B cell (primary cell): Measurements from ENCODE around the gene ORM1. TPM values are rescaled to one million over a fixed set of nuclear protein-coding genes. Genes with fewer than 3 reads are reported as not detected.

Source experiments
- ATAC-seq: fragments of 200-7000 bp; cut with Tn5 transposase; one replicate; pipeline ENCODE4 v1.10.0; 2021; ENCODE audit warnings: low read depth, mild to moderate bottlenecking, moderate number of reproducible peaks, moderate library complexity
- CTCF ChIA-PET: fragments of 350-600 bp; sonication (Branson Sonifier 250); formaldehyde crosslinking; loops from one replicate; lab custom pipeline; 2021; ENCODE audit warnings: antibody characterized with exemption, inconsistent platforms; lab: Charles Lee
- POLR2A ChIA-PET: fragments of 350-600 bp; sonication (Branson Sonifier 250); formaldehyde crosslinking; loops from one replicate; lab custom pipeline; 2021; ENCODE audit warnings: antibody characterized with exemption; lab: Charles Lee
- DNase-seq: peaks from one replicate; pipeline ENCODE4 v3.0.0; 2013
- H2AFZ ChIP-seq: 2 replicates; pipeline ENCODE4 v1.6.1; 2012; ENCODE audit warnings: mild to moderate bottlenecking, low read depth, low read length; ENCODE audit not compliant: insufficient read depth, poor library complexity, severe bottlenecking
- H3K27ac ChIP-seq, 2 donors: 1 replicate in 1 of 2; 2 replicates in 1 of 2; pipeline ENCODE4 v1.5.1; 2012 to 2013; ENCODE audit warnings: low read length in 2 of 2, mild to moderate bottlenecking in 2 of 2, moderate library complexity in 1 of 2
- H3K27me3 ChIP-seq, 4 experiments: fragments of 200-600 bp in 1 of 4; sonication (generic) in 1 of 4; replicated peaks in 1 of 4; 1 replicate in 2 of 4; 2 replicates in 2 of 4; pipeline versions ENCODE4 v1.6.1 to v1.7.0; 2013 to 2016; ENCODE audit warnings: low read length in 3 of 4, mild to moderate bottlenecking in 2 of 4, mixed read lengths in 1 of 4, moderate library complexity in 1 of 4; ENCODE audit not compliant: insufficient read depth in 4 of 4, control insufficient read depth in 3 of 4; ENCODE audit errors: control extremely low read depth in 1 of 4
- H3K36me3 ChIP-seq, 2 experiments: replicated peaks in 1 of 2; 1 replicate in 1 of 2; 2 replicates in 1 of 2; pipeline versions ENCODE4 v1.6.1 to v1.7.1; 2013; ENCODE audit warnings: low read length in 1 of 2; ENCODE audit not compliant: insufficient read depth in 2 of 2, control insufficient read depth in 1 of 2; ENCODE audit errors: control extremely low read depth in 1 of 2, extremely low read depth in 1 of 2
- H3K4me1 ChIP-seq, 2 donors: fragments of 200-600 bp in 1 of 2; sonication (generic) in 1 of 2; 1 replicate in 1 of 2; 2 replicates in 1 of 2; pipeline versions ENCODE4 v1.5.1 to v1.6.1; 2013 to 2017; ENCODE audit warnings: low read length in 2 of 2; ENCODE audit not compliant: control insufficient read depth in 2 of 2, insufficient read depth in 2 of 2
- H3K4me2 ChIP-seq: replicated peaks from 2 replicates; pipeline ENCODE3; 2012; ENCODE audit warnings: mild to moderate bottlenecking, low read depth, low read length; ENCODE audit not compliant: poor library complexity, severe bottlenecking
- H3K4me3 ChIP-seq, 5 experiments: fragments of 200-600 bp in 1 of 5; sonication (generic) in 1 of 5; 1 replicate in 3 of 5; 2 replicates in 2 of 5; pipeline versions ENCODE4 v1.5.1 to v1.7.0; 2011 to 2016; ENCODE audit warnings: low read length in 4 of 5, mild to moderate bottlenecking in 4 of 5, low read depth in 2 of 5, control low read depth in 1 of 5, moderate library complexity in 1 of 5; ENCODE audit not compliant: insufficient read depth in 1 of 5; ENCODE audit errors: control extremely low read depth in 1 of 5, extremely low read depth in 1 of 5
- H3K79me2 ChIP-seq: fragments of 200-600 bp; sonication (generic); one replicate; pipeline ENCODE4 v1.6.0; 2016; ENCODE audit warnings: low read length; ENCODE audit not compliant: control insufficient read depth, insufficient read depth
- H3K9ac ChIP-seq: fragments of 200-600 bp; sonication (generic); 2 replicates; pipeline ENCODE4 v1.6.1; 2017; ENCODE audit warnings: mild to moderate bottlenecking, low read length, moderate library complexity
- H3K9me3 ChIP-seq, 3 donors: one replicate each; pipeline versions ENCODE4 v1.6.1 to v1.7.1; 2013; ENCODE audit warnings: low read length in 2 of 3; ENCODE audit not compliant: control insufficient read depth in 2 of 3, insufficient read depth in 1 of 3; ENCODE audit errors: control extremely low read depth in 1 of 3
- H4K20me1 ChIP-seq: 2 replicates; pipeline ENCODE4 v1.6.0; 2012; ENCODE audit warnings: mild to moderate bottlenecking, low read length; ENCODE audit not compliant: insufficient read depth, control insufficient read depth, poor library complexity, severe bottlenecking
- H3K27ac Mint-ChIP-seq: one replicate; pipeline ENCODE4 v1.8.0; 2021; ENCODE audit warnings: mixed read lengths
- H3K27me3 Mint-ChIP-seq: one replicate; pipeline ENCODE4 v1.8.0; 2021; ENCODE audit warnings: mixed read lengths
- H3K4me1 Mint-ChIP-seq: one replicate; pipeline ENCODE4 v1.8.0; 2021; ENCODE audit warnings: mixed read lengths
- H3K4me3 Mint-ChIP-seq: one replicate; pipeline ENCODE4 v1.8.0; 2021; ENCODE audit warnings: mixed read lengths
- H3K9me3 Mint-ChIP-seq: one replicate; pipeline ENCODE4 v1.8.0; 2022; ENCODE audit warnings: mixed read lengths; ENCODE audit not compliant: insufficient read depth
- EZH2 ChIP-seq: IDR thresholded peaks from 2 replicates; pipeline ENCODE4 v1.6.1; 2012; ENCODE audit warnings: borderline replicate concordance, low read depth, mild to moderate bottlenecking, moderate library complexity, low read length; ENCODE audit not compliant: insufficient read depth, poor library complexity, severe bottlenecking
- WGBS: methylation state at CpG from one replicate; pipeline ENCODE4 v1.1.5; 2013; ENCODE audit warnings: missing lambda C conversion rate; ENCODE audit not compliant: insufficient coverage; 5-methylcytosine and 5-hydroxymethylcytosine counted together
- intact Hi-C: fragments of 100-400 bp; cut with micrococcal nuclease; formaldehyde crosslinking; loops from one replicate; pipeline ENCODE4 v1.10.0; 2022
- polyA plus RNA-seq: library from polyadenylated mRNA; depleted of rRNA; stranded (reverse); fragments of >200 nt; gene quantifications from 2 replicates; pipeline ENCODE4 v1.2.3, GENCODE V29; 2012
- total RNA-seq, 2 donors: library from RNA; stranded (reverse); fragments of 120-200 nt in 1 of 2; gene quantifications; 1 replicate in 1 of 2; 2 replicates in 1 of 2; pipeline versions ENCODE4 v1.2.3 to v1.2.4, GENCODE V29; 2013 to 2022
- TF ChIP-seq, protein P1 (sequence below): fragments of 200-600 bp; IDR thresholded peaks from one replicate; pipeline ENCODE4 v1.8.0; 2022; ENCODE audit warnings: antibody characterized with exemption, mild to moderate bottlenecking

ORM1 gene
- total and polyA plus RNA-seq, 2 donors (not counting 1 experiment from before 2014, with no cell fraction given): 0.13 TPM; not detected in 1

DNA sequence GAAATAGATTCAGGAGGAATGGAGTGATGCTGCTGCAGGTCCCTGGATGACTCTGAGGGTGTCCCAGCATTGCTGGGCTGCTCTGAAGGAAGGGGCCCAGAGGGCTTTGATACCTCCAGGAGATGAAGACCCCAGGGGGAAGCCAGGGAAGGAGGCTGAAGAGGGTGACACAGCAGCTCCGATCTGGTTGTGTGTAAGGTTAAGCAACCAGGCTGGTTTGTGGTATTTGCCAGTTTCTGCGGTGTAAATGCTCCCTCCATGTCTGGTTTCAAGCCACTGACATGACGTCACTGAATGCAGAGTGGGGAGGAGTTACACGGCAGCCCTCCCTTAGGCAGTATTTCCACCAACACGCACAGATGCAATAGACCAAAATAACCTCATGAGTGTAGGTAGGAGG lies 40.0 kb upstream of the ORM1 start:
- POLR2A ChIA-PET: no interaction called here
- TF ChIP-seq, protein P1, sequence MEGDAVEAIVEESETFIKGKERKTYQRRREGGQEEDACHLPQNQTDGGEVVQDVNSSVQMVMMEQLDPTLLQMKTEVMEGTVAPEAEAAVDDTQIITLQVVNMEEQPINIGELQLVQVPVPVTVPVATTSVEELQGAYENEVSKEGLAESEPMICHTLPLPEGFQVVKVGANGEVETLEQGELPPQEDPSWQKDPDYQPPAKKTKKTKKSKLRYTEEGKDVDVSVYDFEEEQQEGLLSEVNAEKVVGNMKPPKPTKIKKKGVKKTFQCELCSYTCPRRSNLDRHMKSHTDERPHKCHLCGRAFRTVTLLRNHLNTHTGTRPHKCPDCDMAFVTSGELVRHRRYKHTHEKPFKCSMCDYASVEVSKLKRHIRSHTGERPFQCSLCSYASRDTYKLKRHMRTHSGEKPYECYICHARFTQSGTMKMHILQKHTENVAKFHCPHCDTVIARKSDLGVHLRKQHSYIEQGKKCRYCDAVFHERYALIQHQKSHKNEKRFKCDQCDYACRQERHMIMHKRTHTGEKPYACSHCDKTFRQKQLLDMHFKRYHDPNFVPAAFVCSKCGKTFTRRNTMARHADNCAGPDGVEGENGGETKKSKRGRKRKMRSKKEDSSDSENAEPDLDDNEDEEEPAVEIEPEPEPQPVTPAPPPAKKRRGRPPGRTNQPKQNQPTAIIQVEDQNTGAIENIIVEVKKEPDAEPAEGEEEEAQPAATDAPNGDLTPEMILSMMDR: no peak
- no peak for TF ChIP-seq EZH2
- peaks cover 6% of the 10 kb centered on the region for H3K27me3 Mint-ChIP-seq
- H3K9me3 Mint-ChIP-seq: no peaks in the 10 kb centered on the region
- no peak for DNase-seq
- no peaks in the 10 kb centered on the region for H3K79me2 ChIP-seq
- no peaks in the 10 kb centered on the region for H3K9me3 ChIP-seq
- H3K27me3 ChIP-seq: no peaks in the 10 kb centered on the region
- no peaks in the 10 kb centered on the region for H3K4me1 Mint-ChIP-seq
- no peaks in the 10 kb centered on the region for H4K20me1 ChIP-seq
- H3K27ac Mint-ChIP-seq: no peak overlapping the region
- CTCF ChIA-PET: no interaction called here
- intact Hi-C loops: no loop called here
- 62% methylated on average over 3 of the region's 5 CpGs for WGBS
- ATAC-seq: no peak
- no peak overlapping the region for H2AFZ ChIP-seq
- no peak overlapping the region for H3K4me3 ChIP-seq
- H3K4me2 ChIP-seq: no peak overlapping the region
- H3K4me3 Mint-ChIP-seq: no peak overlapping the region
- H3K9ac ChIP-seq: no peak overlapping the region
- H3K27ac ChIP-seq: no peak overlapping the region
- H3K36me3 ChIP-seq: no peaks in the 10 kb centered on the region
- H3K4me1 ChIP-seq: no peaks in the 10 kb centered on the region

DNA sequence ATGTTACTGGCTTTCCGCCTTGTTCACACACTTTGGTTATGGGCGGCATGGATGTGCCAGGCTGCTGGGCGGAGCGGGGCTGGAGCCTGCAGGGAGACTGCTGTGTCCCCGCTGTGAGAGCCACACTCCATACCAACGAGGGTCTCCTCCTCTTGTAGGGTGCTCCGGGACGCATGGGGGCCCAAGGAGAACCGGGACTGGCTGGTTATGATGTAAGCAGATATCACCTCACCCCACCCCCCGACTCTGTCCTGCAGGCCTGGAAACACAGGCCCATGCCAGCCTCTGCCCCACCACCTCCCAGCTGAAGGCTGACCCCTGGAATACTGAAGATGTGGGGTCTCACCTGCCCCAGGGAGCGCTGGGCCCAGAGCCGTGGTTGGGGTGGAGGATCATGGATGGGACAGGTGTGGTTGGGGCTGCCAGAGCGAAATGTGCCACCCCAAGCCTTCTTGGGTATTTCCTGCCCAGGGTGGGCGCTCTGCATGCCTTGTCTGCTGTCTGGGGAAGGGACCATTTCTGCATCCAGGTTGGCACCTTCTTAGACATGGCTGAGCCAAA lies 39.3 kb upstream of the ORM1 start:
- POLR2A ChIA-PET: interaction anchor here (0.6 kb wide), 1 partner anchor 479 kb away, joined by 3 read pairs; no protein-coding TSS in a partner anchor
- H3K4me3 Mint-ChIP-seq: no peak overlapping the region
- Histone ChIP-seq H3K79me2 (no peaks in the 10 kb centered on the region), H3K9ac (no peak overlapping the region), H3K4me3 (no peak overlapping the region), H3K4me1 (no peaks in the 10 kb centered on the region), H3K27ac (no peak overlapping the region), H3K9me3 (no peaks in the 10 kb centered on the region), H2AFZ (no peak overlapping the region), H4K20me1 (no peaks in the 10 kb centered on the region), H3K27me3 (no peaks in the 10 kb centered on the region), H3K36me3 (no peaks in the 10 kb centered on the region), H3K4me2 (no peak overlapping the region)
- TF ChIP-seq, protein P1: no peak
- no peak for TF ChIP-seq EZH2
- H3K9me3 Mint-ChIP-seq: no peaks in the 10 kb centered on the region
- 90% methylated on average over 9 of the region's 14 CpGs for WGBS
- no peak overlapping the region for H3K27ac Mint-ChIP-seq
- ATAC-seq (no peak), DNase-seq (no peak)
- no peaks in the 10 kb centered on the region for H3K4me1 Mint-ChIP-seq
- intact Hi-C loops: no loop called here
- H3K27me3 Mint-ChIP-seq: peaks cover 6% of the 10 kb centered on the region
- CTCF ChIA-PET: no interaction called here
